Measurements from ENCODE around the gene CFHR2. TPM values are rescaled to one million over a fixed set of nuclear protein-coding genes. Genes with fewer than 3 reads are reported as not detected.
"Not testable (repeated sequence)": the region's sequence is repeated elsewhere in the genome, so short reads cannot be mapped to it uniquely, and the experiment has no call there.

Gene CFHR2
- not detected for total RNA-seq

GRCh38 chr1:196943568-196943967 lies at the start of gene CFHR2:
TSS of gene CFHR2 (plus strand) at chr1:196943738. CDS start at chr1:196943881, 143 bp downstream.
- H3K36me3 ChIP-seq (ENCODE audit: control insufficient read depth in 3 of 3, insufficient read depth in 3 of 3, low read length in 3 of 3); H3K27ac ChIP-seq (ENCODE audit: low read depth, low read length); H3K9ac ChIP-seq (ENCODE audit: low read depth in 1 of 3, low read length in 3 of 3); H3K27me3 ChIP-seq (ENCODE audit: control insufficient read depth in 3 of 3, insufficient read depth in 3 of 3, low read length in 3 of 3); H3K4me3 ChIP-seq (ENCODE audit: low read length in 3 of 3); H3K4me1 ChIP-seq (ENCODE audit: control insufficient read depth in 3 of 3, insufficient read depth in 3 of 3, low read length in 3 of 3); H3K9me3 ChIP-seq (ENCODE audit: control insufficient read depth in 3 of 3, low read length in 3 of 3): not testable (repeated sequence)

GRCh38 chr1:196896355-196896754 lies 47.2 kb upstream of the CFHR2 start:
- H3K36me3 ChIP-seq (ENCODE audit: control insufficient read depth in 3 of 3, insufficient read depth in 3 of 3, low read length in 3 of 3) = no peaks in the 10 kb centered on the region
- H3K9me3 ChIP-seq (ENCODE audit: control insufficient read depth in 3 of 3, low read length in 3 of 3) = peaks cover 0 to 2% (median 0%) of the 10 kb centered on the region in 3 donors
- no peak overlapping the region for H3K4me3 ChIP-seq (ENCODE audit: low read length in 3 of 3)
- peaks cover 0 to 3% (median 0%) of the 10 kb centered on the region in 3 donors for H3K27me3 ChIP-seq (ENCODE audit: control insufficient read depth in 3 of 3, insufficient read depth in 3 of 3, low read length in 3 of 3)
- H3K9ac ChIP-seq (ENCODE audit: low read depth in 1 of 3, low read length in 3 of 3) = no peak overlapping the region
- H3K27ac ChIP-seq (ENCODE audit: low read depth, low read length) = no peak overlapping the region
- H3K4me1 ChIP-seq (ENCODE audit: control insufficient read depth in 3 of 3, insufficient read depth in 3 of 3, low read length in 3 of 3) = no peaks in the 10 kb centered on the region

- Histone ChIP-seq H3K4me3 (ENCODE audit: low read length in 3 of 3) (no peak overlapping the region), H3K4me1 (ENCODE audit: control insufficient read depth in 3 of 3, insufficient read depth in 3 of 3, low read length in 3 of 3) (no peaks in the 10 kb centered on the region), H3K27ac (ENCODE audit: low read depth, low read length) (no peak overlapping the region), H3K9me3 (ENCODE audit: control insufficient read depth in 3 of 3, low read length in 3 of 3) (peaks cover 0 to 2% (median 0%) of the 10 kb centered on the region in 3 donors), H3K27me3 (ENCODE audit: control insufficient read depth in 3 of 3, insufficient read depth in 3 of 3, low read length in 3 of 3) (peaks cover 0 to 3% (median 0%) of the 10 kb centered on the region in 3 donors), H3K36me3 (ENCODE audit: control insufficient read depth in 3 of 3, insufficient read depth in 3 of 3, low read length in 3 of 3) (no peaks in the 10 kb centered on the region), H3K9ac (ENCODE audit: low read depth in 1 of 3, low read length in 3 of 3) (no peak overlapping the region)
These were observed 46.2 kb upstream of the CFHR2 start for GRCh38 chr1:196897158-196897828.

GRCh38 chr1:196902344-196902743 lies 41.2 kb upstream of the CFHR2 start:
- Histone ChIP-seq H3K9ac (ENCODE audit: low read depth in 1 of 3, low read length in 3 of 3) (no peak overlapping the region), H3K27ac (ENCODE audit: low read depth, low read length) (no peak overlapping the region), H3K4me3 (ENCODE audit: low read length in 3 of 3) (no peak overlapping the region), H3K27me3 (ENCODE audit: control insufficient read depth in 3 of 3, insufficient read depth in 3 of 3, low read length in 3 of 3) (no peaks in the 10 kb centered on the region), H3K9me3 (ENCODE audit: control insufficient read depth in 3 of 3, low read length in 3 of 3) (peaks cover 0 to 2% (median 0%) of the 10 kb centered on the region in 3 donors), H3K36me3 (ENCODE audit: control insufficient read depth in 3 of 3, insufficient read depth in 3 of 3, low read length in 3 of 3) (no peaks in the 10 kb centered on the region), H3K4me1 (ENCODE audit: control insufficient read depth in 3 of 3, insufficient read depth in 3 of 3, low read length in 3 of 3) (no peaks in the 10 kb centered on the region)

- Histone ChIP-seq H3K36me3 (ENCODE audit: control insufficient read depth in 3 of 3, insufficient read depth in 3 of 3, low read length in 3 of 3) (no peaks in the 10 kb centered on the region), H3K4me1 (ENCODE audit: control insufficient read depth in 3 of 3, insufficient read depth in 3 of 3, low read length in 3 of 3) (no peaks in the 10 kb centered on the region), H3K27ac (ENCODE audit: low read depth, low read length) (no peak overlapping the region), H3K9me3 (ENCODE audit: control insufficient read depth in 3 of 3, low read length in 3 of 3) (no peaks in the 10 kb centered on the region), H3K4me3 (ENCODE audit: low read length in 3 of 3) (no peak overlapping the region), H3K27me3 (ENCODE audit: control insufficient read depth in 3 of 3, insufficient read depth in 3 of 3, low read length in 3 of 3) (no peaks in the 10 kb centered on the region), H3K9ac (ENCODE audit: low read depth in 1 of 3, low read length in 3 of 3) (no peak overlapping the region)
These were observed 33.3 kb upstream of the CFHR2 start for GRCh38 chr1:196910215-196910614.

GRCh38 chr1:196912283-196912682 lies 31.3 kb upstream of the CFHR2 start:
- not testable (repeated sequence) for H3K4me1 ChIP-seq (ENCODE audit: control insufficient read depth in 3 of 3, insufficient read depth in 3 of 3, low read length in 3 of 3); H3K9ac ChIP-seq (ENCODE audit: low read depth in 1 of 3, low read length in 3 of 3); H3K27ac ChIP-seq (ENCODE audit: low read depth, low read length); H3K4me3 ChIP-seq (ENCODE audit: low read length in 3 of 3); H3K36me3 ChIP-seq (ENCODE audit: control insufficient read depth in 3 of 3, insufficient read depth in 3 of 3, low read length in 3 of 3); H3K27me3 ChIP-seq (ENCODE audit: control insufficient read depth in 3 of 3, insufficient read depth in 3 of 3, low read length in 3 of 3); H3K9me3 ChIP-seq (ENCODE audit: control insufficient read depth in 3 of 3, low read length in 3 of 3)

- H3K4me1 ChIP-seq (ENCODE audit: control insufficient read depth in 3 of 3, insufficient read depth in 3 of 3, low read length in 3 of 3) = not testable (repeated sequence)
These were observed 16.7 kb upstream of the CFHR2 start for GRCh38 chr1:196926839-196927238.

GRCh38 chr1:196932853-196933252 lies 10.7 kb upstream of the CFHR2 start:
- not testable (repeated sequence) for H3K4me3 ChIP-seq (ENCODE audit: low read length in 3 of 3); H3K9me3 ChIP-seq (ENCODE audit: control insufficient read depth in 3 of 3, low read length in 3 of 3); H3K4me1 ChIP-seq (ENCODE audit: control insufficient read depth in 3 of 3, insufficient read depth in 3 of 3, low read length in 3 of 3); H3K36me3 ChIP-seq (ENCODE audit: control insufficient read depth in 3 of 3, insufficient read depth in 3 of 3, low read length in 3 of 3); H3K9ac ChIP-seq (ENCODE audit: low read depth in 1 of 3, low read length in 3 of 3); H3K27me3 ChIP-seq (ENCODE audit: control insufficient read depth in 3 of 3, insufficient read depth in 3 of 3, low read length in 3 of 3); H3K27ac ChIP-seq (ENCODE audit: low read depth, low read length)

More at GRCh38 chr1:196926839-196927238, 16.7 kb upstream of the CFHR2 start:
- not testable (repeated sequence) for H3K9me3 ChIP-seq (ENCODE audit: control insufficient read depth in 3 of 3, low read length in 3 of 3); H3K36me3 ChIP-seq (ENCODE audit: control insufficient read depth in 3 of 3, insufficient read depth in 3 of 3, low read length in 3 of 3); H3K9ac ChIP-seq (ENCODE audit: low read depth in 1 of 3, low read length in 3 of 3); H3K27me3 ChIP-seq (ENCODE audit: control insufficient read depth in 3 of 3, insufficient read depth in 3 of 3, low read length in 3 of 3); H3K27ac ChIP-seq (ENCODE audit: low read depth, low read length); H3K4me3 ChIP-seq (ENCODE audit: low read length in 3 of 3)

GRCh38 chr1:196933531-196934189 lies 9.9 kb upstream of the CFHR2 start:
- no peaks in the 10 kb centered on the region for H3K36me3 ChIP-seq (ENCODE audit: control insufficient read depth in 3 of 3, insufficient read depth in 3 of 3, low read length in 3 of 3)
- no peak overlapping the region for H3K9ac ChIP-seq (ENCODE audit: low read depth in 1 of 3, low read length in 3 of 3)
- H3K27ac ChIP-seq (ENCODE audit: low read depth, low read length) = no peak overlapping the region
- H3K4me1 ChIP-seq (ENCODE audit: control insufficient read depth in 3 of 3, insufficient read depth in 3 of 3, low read length in 3 of 3) = no peaks in the 10 kb centered on the region
- H3K27me3 ChIP-seq (ENCODE audit: control insufficient read depth in 3 of 3, insufficient read depth in 3 of 3, low read length in 3 of 3) = no peaks in the 10 kb centered on the region
- no peak overlapping the region for H3K4me3 ChIP-seq (ENCODE audit: low read length in 3 of 3)
- no peaks in the 10 kb centered on the region for H3K9me3 ChIP-seq (ENCODE audit: control insufficient read depth in 3 of 3, low read length in 3 of 3)

GRCh38 chr1:196941474-196941873 lies 2.1 kb upstream of the CFHR2 start:
- H3K9me3 ChIP-seq (ENCODE audit: control insufficient read depth in 3 of 3, low read length in 3 of 3); H3K27ac ChIP-seq (ENCODE audit: low read depth, low read length); H3K9ac ChIP-seq (ENCODE audit: low read depth in 1 of 3, low read length in 3 of 3); H3K27me3 ChIP-seq (ENCODE audit: control insufficient read depth in 3 of 3, insufficient read depth in 3 of 3, low read length in 3 of 3); H3K4me1 ChIP-seq (ENCODE audit: control insufficient read depth in 3 of 3, insufficient read depth in 3 of 3, low read length in 3 of 3); H3K36me3 ChIP-seq (ENCODE audit: control insufficient read depth in 3 of 3, insufficient read depth in 3 of 3, low read length in 3 of 3); H3K4me3 ChIP-seq (ENCODE audit: low read length in 3 of 3): not testable (repeated sequence)
